ENCODE data around the gene MLF1.

Gene MLF1

GRCh38 chr3:158573714-158574113 is 2.7 kb downstream of the MLF1 start:
- in situ Hi-C loops (cut with HindIII; ENCODE audit: low sequenced_read_pairs): no loop called here

GRCh38 chr3:158574646-158575045 is 3.7 kb downstream of the MLF1 start:
- in situ Hi-C loops (cut with HindIII; ENCODE audit: low sequenced_read_pairs): no loop called here

DNA sequence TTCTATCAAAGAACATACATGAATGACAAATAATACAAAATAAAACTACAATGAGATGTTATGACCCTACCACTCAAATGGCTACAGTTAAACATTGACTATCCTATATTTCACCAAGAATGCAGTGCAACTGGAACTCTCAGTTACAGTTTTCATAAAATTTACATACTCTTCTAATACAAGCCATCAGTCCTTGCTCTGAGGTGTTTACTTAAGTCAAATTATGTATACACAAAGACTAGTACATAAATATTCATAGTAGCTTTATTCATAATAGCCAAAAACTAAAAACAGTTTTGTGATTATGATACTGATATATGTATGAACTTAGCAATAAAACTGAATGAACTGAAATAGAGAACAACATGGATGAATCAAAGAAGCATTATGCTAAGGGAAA is 19.2 kb downstream of the MLF1 start:
- in situ Hi-C loops (cut with HindIII; ENCODE audit: low sequenced_read_pairs): no loop called here

- in situ Hi-C loops (cut with HindIII; ENCODE audit: low sequenced_read_pairs): no loop called here
Measured at GRCh38 chr3:158600787-158601186, 29.8 kb downstream of the MLF1 start.

- in situ Hi-C loops (cut with HindIII; ENCODE audit: low sequenced_read_pairs): no loop called here
Measured at GRCh38 chr3:158602227-158602626, 31.2 kb downstream of the MLF1 start.

- in situ Hi-C loops (cut with HindIII; ENCODE audit: low sequenced_read_pairs): no loop called here
Measured at GRCh38 chr3:158617982-158618875, 47.2 kb downstream of the MLF1 start.

DNA sequence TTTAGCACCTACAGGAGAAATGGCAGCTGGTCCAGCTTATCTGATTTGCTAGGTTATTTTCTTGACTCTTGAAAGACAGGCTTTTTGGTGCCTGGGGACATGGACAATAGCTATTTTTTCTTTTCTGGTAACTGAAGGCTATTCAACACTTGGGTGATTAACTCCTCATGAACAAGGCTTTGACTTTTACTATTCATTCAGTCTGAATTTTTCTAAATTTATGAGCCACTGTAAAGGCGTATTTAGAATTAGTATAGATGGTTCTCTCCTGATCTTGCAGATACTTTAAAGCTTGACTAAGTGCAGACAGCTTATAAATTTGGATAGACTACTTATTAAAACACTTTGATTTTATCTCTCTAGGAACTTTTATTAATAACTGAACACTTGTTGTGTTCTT is 54.9 kb downstream of the MLF1 start:
- in situ Hi-C loops (cut with HindIII; ENCODE audit: low sequenced_read_pairs): no loop called here

DNA sequence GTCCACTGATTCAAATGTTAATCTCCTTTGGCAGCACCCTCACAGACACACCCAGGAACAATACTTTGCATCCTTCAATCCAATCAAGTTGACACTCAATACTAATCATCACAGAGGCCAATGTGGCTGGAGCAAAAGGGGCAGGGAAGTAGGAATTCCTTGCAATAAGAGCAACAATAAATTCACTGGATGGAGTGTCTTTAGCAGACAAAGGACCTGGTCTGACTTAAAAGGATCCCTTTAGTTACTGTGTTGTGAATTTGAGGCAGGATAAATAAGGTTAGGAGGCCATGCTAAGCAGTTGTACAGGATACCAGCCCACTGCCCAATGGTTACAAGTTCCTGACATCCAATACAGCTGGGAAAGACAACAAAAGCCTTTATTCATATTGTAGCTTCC is 61.0 kb downstream of the MLF1 start:
- in situ Hi-C loops (cut with HindIII; ENCODE audit: low sequenced_read_pairs): no loop called here

DNA sequence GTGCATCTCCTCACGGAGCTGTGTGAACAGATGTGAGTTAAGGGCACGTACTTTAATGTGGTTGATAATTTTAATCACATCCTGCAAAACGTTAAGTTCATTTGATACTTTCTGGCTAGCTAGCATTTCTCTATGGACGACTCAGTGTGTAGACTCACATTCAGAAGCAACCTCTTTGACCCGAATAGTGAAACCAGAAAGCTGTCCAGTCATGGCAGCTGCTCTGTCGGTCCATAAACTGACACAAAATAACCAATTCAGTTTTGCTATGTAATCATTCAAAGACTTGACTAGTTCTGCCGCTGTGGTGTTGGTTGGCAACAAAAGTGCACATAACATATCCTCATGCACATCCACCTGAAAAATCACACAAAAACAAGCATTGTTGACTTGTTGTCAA is 69.7 kb downstream of the MLF1 start:
- in situ Hi-C loops (cut with HindIII; ENCODE audit: low sequenced_read_pairs): no loop called here

DNA sequence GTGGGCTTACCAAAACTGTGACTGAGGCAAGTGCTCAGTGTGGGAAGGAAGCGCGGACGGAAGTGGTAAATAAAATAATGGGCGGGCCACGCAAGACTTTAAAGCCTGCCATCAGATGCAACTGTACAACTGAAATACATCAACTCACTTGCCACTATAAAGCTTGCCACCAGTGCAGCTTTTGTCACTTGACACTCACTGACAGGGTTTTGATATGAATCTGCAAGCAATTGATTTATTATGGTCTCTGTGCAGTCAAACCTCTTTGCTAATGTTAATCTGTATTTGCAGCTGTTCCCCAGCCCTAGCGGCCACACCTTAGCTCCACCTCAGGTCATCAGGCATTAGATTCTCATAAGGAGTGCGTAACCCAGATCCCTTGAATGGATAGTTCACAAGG is 71.0 kb downstream of the MLF1 start:
- in situ Hi-C loops (cut with HindIII; ENCODE audit: low sequenced_read_pairs): no loop called here

DNA sequence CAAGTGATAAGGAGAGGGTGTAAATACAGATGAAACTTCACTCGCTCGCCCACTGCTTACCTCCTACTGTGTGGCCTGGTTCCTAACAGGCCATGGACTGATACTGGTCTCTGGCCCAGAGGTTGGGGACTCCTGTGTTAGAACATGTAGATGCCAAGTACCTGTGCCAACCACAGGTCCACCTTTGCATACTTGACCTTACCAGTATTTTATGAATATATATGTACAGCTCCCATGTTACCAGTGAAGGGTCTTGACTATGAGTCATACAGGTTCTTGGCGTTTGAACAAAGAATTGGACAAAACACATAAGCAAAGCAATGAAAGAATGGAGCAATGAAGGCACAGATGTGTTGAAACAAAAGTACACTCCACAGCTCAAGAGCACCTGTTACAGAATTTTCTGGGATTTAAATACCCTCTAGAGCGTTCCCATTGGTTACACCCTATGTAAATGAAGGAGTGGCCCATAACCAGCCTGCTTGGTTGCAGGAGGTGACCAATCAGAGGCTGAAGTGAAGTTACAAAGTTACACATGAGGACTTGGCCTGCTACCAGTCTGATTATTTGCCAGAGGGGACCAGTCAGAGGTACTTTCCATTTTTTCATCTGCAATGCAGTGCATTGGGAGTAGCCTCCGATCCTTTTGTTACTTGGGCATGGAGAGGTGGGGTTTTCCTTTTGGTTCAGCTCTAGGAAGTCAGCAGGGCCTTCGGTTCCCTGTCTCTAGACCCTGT is 71.6 kb downstream of the MLF1 start:
- in situ Hi-C loops (cut with HindIII; ENCODE audit: low sequenced_read_pairs): no loop called here

- in situ Hi-C loops (cut with HindIII; ENCODE audit: low sequenced_read_pairs): no loop called here
Measured at GRCh38 chr3:158644345-158644908, 73.4 kb downstream of the MLF1 start, which contains the start of gene GFM1. GFM1 (plus strand) TSS chr3:158644527; CDS start chr3:158644635, 108 bp downstream.

DNA sequence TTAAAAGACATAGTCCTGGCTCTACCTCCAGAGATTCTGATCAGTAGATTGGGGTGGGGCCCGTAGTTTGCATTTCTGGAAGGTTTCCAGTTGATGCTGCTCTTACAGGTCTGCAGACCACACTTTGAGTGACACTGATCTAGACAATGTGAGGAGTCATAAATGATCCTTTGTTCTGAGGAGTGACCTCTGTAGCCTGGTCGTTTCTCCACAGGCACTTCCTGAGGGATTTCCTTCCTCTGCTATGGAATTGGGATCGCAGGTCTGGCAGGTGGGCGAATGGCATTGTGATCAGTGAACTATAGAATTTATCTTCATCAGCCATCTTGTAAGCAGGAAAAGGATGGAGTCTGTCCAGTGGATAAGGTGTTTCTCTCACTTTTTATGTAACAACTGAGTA is 78.8 kb downstream of the MLF1 start:
- in situ Hi-C loops (cut with HindIII; ENCODE audit: low sequenced_read_pairs): loop anchor here (25.0 kb wide), 1 partner anchor 138 kb away; no protein-coding TSS in a partner anchor

- in situ Hi-C loops (cut with HindIII; ENCODE audit: low sequenced_read_pairs): loop anchor here (25.0 kb wide), 1 partner anchor 136 kb away; no protein-coding TSS in a partner anchor
Measured at GRCh38 chr3:158651192-158651591, 80.2 kb downstream of the MLF1 start.

DNA sequence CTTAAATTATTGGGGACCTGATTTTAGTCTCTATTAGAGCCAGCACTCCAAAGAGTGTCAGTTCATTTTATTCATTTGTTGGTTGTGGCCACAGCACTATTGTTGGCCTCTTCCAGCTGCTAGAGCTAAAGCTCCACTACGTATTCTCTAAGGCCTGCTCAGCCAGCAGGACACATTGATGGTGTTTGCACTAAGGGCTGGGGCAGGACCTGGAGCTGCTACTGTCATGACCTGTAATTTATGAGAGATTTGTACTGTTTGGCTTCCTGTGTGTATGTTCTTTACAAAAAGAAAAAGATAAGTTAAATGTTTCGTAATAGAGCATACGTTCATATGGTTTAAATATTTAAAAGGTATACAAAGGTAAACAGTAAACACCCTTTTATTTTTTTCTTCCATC is 81.5 kb downstream of the MLF1 start:
- in situ Hi-C loops (cut with HindIII; ENCODE audit: low sequenced_read_pairs): loop anchor here (25.0 kb wide), 1 partner anchor 135 kb away; no protein-coding TSS in a partner anchor
